GM18868 (cell line): Measurements from ENCODE around the gene PMEPA1.
"Not testable (repeated sequence)": the region's sequence is repeated elsewhere in the genome, so short reads cannot be mapped to it uniquely, and the experiment has no call there.

Source experiments
- ATAC-seq: cut with Tn5 transposase; IDR thresholded peaks from one replicate; pipeline ENCODE4 v1.9.1; 2021; ENCODE audit warnings: mild to moderate bottlenecking, moderate library complexity; ENCODE audit not compliant: unreplicated experiment

The PMEPA1 gene

DNA sequence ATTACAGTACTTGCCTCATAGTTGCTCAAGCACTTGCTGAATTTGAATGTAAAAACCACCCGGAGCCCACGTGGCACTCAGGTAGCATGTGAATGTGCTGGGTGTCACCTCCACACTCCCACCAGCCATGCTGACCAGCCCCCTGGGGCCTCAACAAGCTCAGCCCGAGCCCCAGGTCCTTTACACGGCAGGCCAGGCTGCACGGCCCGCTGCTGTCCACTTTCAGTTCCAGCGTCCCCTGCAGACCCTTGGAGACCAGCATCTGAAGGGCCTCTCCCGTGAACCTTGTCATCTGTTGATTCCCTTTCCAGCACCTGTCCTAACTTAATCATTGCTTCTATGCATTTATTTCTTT lies 56.3 kb downstream of the PMEPA1 start:
- ATAC-seq, result no peak

- ATAC-seq, result no peak
Measured at GRCh38 chr20:57652606-57653545, 56.9 kb downstream of the PMEPA1 start.

- ATAC-seq, result no peak
Measured at GRCh38 chr20:57651881-57652605, 57.8 kb downstream of the PMEPA1 start.

GRCh38 chr20:57650756-57651483 lies 58.9 kb downstream of the PMEPA1 start:
- ATAC-seq, result no peak

GRCh38 chr20:57650266-57650665 lies 59.5 kb downstream of the PMEPA1 start:
- ATAC-seq, result no peak

GRCh38 chr20:57649617-57650015 lies 60.2 kb downstream of the PMEPA1 start:
- ATAC-seq, result no peak

GRCh38 chr20:57648878-57649616 lies 60.8 kb downstream of the PMEPA1 start:
- no peak for ATAC-seq

DNA sequence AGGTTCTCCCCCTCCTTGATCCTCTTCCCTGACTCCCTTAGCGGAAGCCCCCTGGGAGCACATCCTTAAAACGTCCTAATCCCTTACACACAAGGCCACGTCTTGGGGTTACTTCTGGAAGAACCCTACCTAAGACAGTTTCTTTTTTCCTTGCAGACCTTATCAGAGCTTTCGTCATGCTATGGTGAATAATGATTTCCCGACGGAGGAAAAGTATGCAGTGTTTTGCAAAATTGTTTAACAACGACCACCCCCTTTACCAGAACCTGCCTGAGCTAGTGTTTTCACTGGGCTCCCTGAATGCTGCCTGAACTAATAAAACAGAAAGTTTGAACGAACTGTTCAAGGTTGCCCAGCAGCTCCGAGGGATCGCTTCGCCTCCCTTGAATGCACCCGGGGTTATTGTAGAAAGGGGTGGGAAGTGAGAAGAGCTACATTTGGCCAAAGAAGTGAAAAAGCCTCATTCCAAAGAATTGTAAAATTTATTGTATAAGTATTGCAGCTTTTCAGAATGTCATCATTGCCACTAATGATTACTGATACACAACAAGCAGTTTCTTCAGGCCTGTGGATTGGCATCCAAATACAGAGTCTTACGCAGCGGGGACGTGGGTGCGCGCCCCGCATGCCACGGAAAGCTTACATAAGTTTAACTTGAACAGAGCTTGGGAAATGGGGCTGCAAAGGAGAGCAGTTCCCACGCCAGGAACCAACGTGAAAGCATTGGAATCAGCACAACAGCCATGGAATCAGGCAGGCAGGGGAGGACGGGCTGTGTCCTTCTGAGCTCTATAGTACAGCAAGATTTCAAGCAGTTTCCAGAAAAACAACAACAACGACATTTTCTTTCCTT lies 61.7 kb downstream of the PMEPA1 start:
- ATAC-seq, result no peak

DNA sequence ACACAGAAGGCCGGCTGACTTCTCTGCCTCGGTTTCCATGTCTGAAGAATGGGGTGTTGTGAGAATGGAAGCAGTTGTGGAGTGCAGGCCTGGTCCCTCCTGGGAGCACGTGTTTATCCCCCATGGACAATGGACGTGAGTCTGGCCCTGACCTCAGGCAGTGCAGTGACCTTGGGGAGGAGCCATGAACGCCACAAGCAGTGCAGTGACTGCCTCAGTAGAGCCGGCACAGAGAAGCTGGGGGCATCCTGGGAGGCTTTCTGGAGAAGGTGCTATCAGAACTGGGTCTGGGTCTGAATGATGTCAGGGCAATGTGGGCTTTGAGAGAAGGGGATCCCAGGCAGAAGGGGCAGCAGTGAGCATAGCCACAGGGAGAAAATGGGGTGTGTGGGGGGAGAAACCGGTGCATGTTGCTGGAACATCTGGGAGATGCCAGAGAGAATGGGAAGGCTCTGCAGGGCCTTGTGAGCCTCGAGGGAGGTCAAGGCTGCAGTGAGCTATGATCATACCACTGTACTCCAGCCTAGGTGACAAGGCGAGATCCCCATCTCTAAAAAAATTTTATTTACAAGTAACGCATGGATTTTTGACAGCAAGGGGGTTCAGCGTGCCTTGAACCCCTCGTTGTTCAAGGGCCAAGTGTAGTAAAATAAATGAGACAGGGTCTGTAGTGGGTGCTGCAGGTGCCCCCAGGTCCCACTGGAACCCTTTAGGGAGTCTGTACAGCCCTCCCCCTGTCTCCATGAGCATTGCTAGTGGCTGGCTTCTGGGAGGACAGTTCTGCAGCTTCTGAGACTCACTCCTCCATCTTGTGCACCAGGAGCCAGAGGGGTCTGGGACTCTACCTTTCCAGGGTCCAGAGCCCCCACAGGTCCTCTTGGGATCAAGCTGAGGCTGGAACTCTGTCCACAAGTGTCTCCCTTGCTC lies 62.5 kb downstream of the PMEPA1 start:
- ATAC-seq, result no peak

DNA sequence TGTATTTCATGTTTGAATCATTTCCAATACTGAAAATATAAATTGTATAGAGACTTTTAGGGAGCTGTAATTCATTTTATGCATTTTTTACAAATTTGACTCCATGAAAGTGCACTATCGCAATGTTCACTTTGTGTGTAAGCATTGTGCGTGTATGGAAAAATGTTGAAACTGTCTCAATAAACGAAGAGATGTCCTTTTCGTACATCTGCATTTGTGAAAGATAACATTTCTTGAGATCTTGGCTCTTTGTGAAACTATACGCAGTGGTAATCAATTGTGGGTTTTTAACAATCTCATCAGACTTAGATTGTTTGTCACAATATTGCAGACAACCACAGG lies 70.9 kb downstream of the PMEPA1 start:
- no peak for ATAC-seq

GRCh38 chr20:57638173-57638894 lies 71.5 kb downstream of the PMEPA1 start:
- no peak for ATAC-seq

- no peak for ATAC-seq
Measured at GRCh38 chr20:57633945-57634491, 75.8 kb downstream of the PMEPA1 start.

GRCh38 chr20:57632286-57632685 lies 77.5 kb downstream of the PMEPA1 start:
- no peak for ATAC-seq

DNA sequence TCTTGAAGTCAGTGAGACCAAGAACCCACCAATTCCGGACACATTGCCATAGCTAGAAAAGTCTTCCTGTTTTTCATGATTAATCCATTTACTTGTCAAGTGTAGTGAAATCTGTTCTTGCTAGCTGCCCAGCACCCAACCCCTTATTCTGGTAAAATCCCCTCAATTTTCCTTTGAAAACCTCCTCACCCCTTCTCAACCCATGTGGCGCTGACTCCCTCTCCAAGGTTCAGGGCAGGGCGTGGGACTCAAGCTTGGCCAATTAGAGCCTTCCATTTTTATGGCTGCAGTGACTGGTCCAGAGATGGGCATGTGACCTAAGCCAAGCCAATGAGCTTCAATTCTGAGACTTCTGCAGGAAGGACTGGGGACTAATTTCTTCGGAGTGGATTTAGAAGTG lies 79.8 kb downstream of the PMEPA1 start:
- no peak for ATAC-seq

- ATAC-seq, result not testable (repeated sequence)
Measured at GRCh38 chr20:57629491-57629901, 80.3 kb downstream of the PMEPA1 start.

DNA sequence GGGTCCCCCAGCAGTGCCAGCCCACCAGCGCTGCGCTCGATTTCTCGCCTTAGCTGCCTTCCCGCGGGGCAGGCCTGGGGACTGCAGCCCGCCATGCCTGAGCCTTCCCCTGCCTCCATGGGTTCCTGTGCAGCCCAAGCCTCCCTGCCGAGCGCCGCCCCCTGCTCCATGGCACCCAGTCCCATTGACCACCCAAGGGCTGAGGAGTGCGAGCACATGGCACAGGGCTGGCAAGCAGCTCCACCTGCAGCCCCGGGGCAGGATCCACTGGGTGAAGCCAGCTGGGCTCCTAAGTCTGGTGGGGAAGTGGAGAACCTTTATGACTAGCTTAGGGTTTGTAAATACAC lies 80.9 kb downstream of the PMEPA1 start:
- not testable (repeated sequence) for ATAC-seq

- no peak for ATAC-seq
Measured at GRCh38 chr20:57628047-57628961, 81.5 kb downstream of the PMEPA1 start.
